ENCODE data around the gene ADSS1. TPM values are rescaled to one million over a fixed set of nuclear protein-coding genes. Genes with fewer than 3 reads are reported as not detected.

Gene ADSS1
- total RNA-seq, 1 experiment from 2014 or later = 3.2 TPM

GRCh38 chr14:104785708-104786080 lies 61.7 kb downstream of the ADSS1 start:
- CTCF ChIA-PET = no interaction called here
- intact Hi-C loops (cut with micrococcal nuclease; ENCODE audit: unreplicated experiment) = no loop called here
- H3K36me3 ChIP-seq (ENCODE audit: control insufficient read depth, insufficient read depth, low read length) = no peaks in the 10 kb centered on the region
- Mint-ChIP-seq H3K27ac (ENCODE audit: unreplicated experiment) (no peak overlapping the region), H3K4me3 (ENCODE audit: unreplicated experiment) (no peak overlapping the region), H3K9me3 (ENCODE audit: unreplicated experiment) (no peaks in the 10 kb centered on the region), H3K36me3 (ENCODE audit: insufficient read depth, unreplicated experiment) (peaks cover 6% of the 10 kb centered on the region), H3K4me1 (ENCODE audit: low read depth, unreplicated experiment) (no peaks in the 10 kb centered on the region), H3K27me3 (ENCODE audit: insufficient read depth, unreplicated experiment) (no peaks in the 10 kb centered on the region)
- BruUV-seq (replicated peaks) = no TSS peak
- H3K27me3 ChIP-seq (replicated peaks; ENCODE audit: control insufficient read depth, insufficient read depth, low read length) = no peaks in the 10 kb centered on the region
- no peak for TF ChIP-seq CTCF (IDR thresholded peaks at IDR 0.05; ENCODE audit: insufficient read depth in 1 of 2, low read depth in 1 of 2, low read length in 1 of 2, severe bottlenecking in 1 of 2, unreplicated experiment in 1 of 2)
- no peaks in the 10 kb centered on the region for H3K4me1 ChIP-seq
- no peaks in the 10 kb centered on the region for H3K9me3 ChIP-seq
- no peak for DNase-seq
- H3K4me3 ChIP-seq (ENCODE audit: low read depth, low read length) = no peak overlapping the region
- POLR2A ChIA-PET = no interaction called here

DNA sequence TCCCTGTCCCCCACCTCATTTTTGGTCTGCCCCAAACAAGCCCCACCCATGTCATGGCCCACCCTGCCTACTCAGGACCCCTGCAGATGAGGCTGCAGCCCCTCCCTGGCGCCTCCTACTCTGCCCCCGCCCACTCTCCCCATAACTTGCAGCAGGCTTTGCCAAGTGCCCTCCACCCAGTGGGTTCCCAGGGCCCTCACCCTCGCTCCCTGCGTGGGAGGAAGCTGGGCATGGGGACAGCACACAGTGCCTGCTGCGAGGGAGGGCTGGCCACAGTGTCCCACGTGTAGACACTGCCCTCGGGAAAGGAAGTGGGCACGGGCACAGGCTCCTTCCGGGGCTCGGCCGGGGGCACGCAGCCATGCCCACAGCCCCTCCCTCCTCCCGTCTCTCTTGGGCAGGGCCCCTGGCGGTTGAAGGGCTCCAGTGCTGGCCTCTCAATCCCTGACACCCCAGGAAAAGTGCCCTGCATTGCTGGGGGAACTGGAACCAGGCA lies 62.1 kb downstream of the ADSS1 start:
- no peaks in the 10 kb centered on the region for H3K36me3 ChIP-seq (ENCODE audit: control insufficient read depth, insufficient read depth, low read length)
- H3K4me3 ChIP-seq (ENCODE audit: low read depth, low read length) = no peak overlapping the region
- POLR2A ChIA-PET = no interaction called here
- intact Hi-C loops (cut with micrococcal nuclease; ENCODE audit: unreplicated experiment) = no loop called here
- no peak for TF ChIP-seq CTCF (IDR thresholded peaks at IDR 0.05; ENCODE audit: insufficient read depth in 1 of 2, low read depth in 1 of 2, low read length in 1 of 2, severe bottlenecking in 1 of 2, unreplicated experiment in 1 of 2)
- Mint-ChIP-seq H3K27me3 (ENCODE audit: insufficient read depth, unreplicated experiment) (no peaks in the 10 kb centered on the region), H3K27ac (ENCODE audit: unreplicated experiment) (no peak overlapping the region), H3K4me1 (ENCODE audit: low read depth, unreplicated experiment) (no peaks in the 10 kb centered on the region), H3K4me3 (ENCODE audit: unreplicated experiment) (no peak overlapping the region), H3K9me3 (ENCODE audit: unreplicated experiment) (no peaks in the 10 kb centered on the region), H3K36me3 (ENCODE audit: insufficient read depth, unreplicated experiment) (peaks cover 6% of the 10 kb centered on the region)
- H3K27me3 ChIP-seq (replicated peaks; ENCODE audit: control insufficient read depth, insufficient read depth, low read length) = no peaks in the 10 kb centered on the region
- H3K4me1 ChIP-seq = no peaks in the 10 kb centered on the region
- H3K9me3 ChIP-seq = no peaks in the 10 kb centered on the region
- CTCF ChIA-PET = no interaction called here
- BruUV-seq (replicated peaks) = no TSS peak
- DNase-seq = no peak

- Mint-ChIP-seq H3K27me3 (ENCODE audit: insufficient read depth, unreplicated experiment) (no peaks in the 10 kb centered on the region), H3K27ac (ENCODE audit: unreplicated experiment) (no peak overlapping the region), H3K36me3 (ENCODE audit: insufficient read depth, unreplicated experiment) (peaks cover 10% of the 10 kb centered on the region), H3K4me3 (ENCODE audit: unreplicated experiment) (no peak overlapping the region), H3K9me3 (ENCODE audit: unreplicated experiment) (no peaks in the 10 kb centered on the region), H3K4me1 (ENCODE audit: low read depth, unreplicated experiment) (no peaks in the 10 kb centered on the region)
- intact Hi-C loops (cut with micrococcal nuclease; ENCODE audit: unreplicated experiment) = no loop called here
- DNase-seq = no peak
- ChIA-PET CTCF (no interaction called here), POLR2A (no interaction called here)
- Histone ChIP-seq H3K36me3 (ENCODE audit: control insufficient read depth, insufficient read depth, low read length) (no peaks in the 10 kb centered on the region), H3K9me3 (no peaks in the 10 kb centered on the region), H3K4me3 (ENCODE audit: low read depth, low read length) (no peak overlapping the region), H3K4me1 (no peaks in the 10 kb centered on the region), H3K27me3 (replicated peaks; ENCODE audit: control insufficient read depth, insufficient read depth, low read length) (no peaks in the 10 kb centered on the region)
- no TSS peak for BruUV-seq (replicated peaks)
- no peak for TF ChIP-seq CTCF (IDR thresholded peaks at IDR 0.05; ENCODE audit: insufficient read depth in 1 of 2, low read depth in 1 of 2, low read length in 1 of 2, severe bottlenecking in 1 of 2, unreplicated experiment in 1 of 2)
Measured at GRCh38 chr14:104786726-104787675, 63.0 kb downstream of the ADSS1 start.
